Adrenal gland (tissue), 12 donors: Measurements from ENCODE around the gene DIPK2A. TPM values are rescaled to one million over a fixed set of nuclear protein-coding genes. Genes with fewer than 3 reads are reported as not detected.

Source experiments
- DNase-seq, 7 donors: peaks; one replicate each; pipeline ENCODE4 v3.0.0-alpha.2; 2019 to 2020
- H3K27ac ChIP-seq, 5 donors: fragments of 200-600 bp; sonication (generic) in 4 of 5; 1 replicate in 3 of 5; 2 replicates in 2 of 5; pipeline versions ENCODE4 v1.5.1 to v1.8.0; 2016 to 2020; ENCODE audit warnings: mild to moderate bottlenecking in 1 of 5
- H3K27me3 ChIP-seq: fragments of 200-600 bp; 2 replicates; pipeline ENCODE4 v1.8.0; 2021
- H3K36me3 ChIP-seq, 2 donors: fragments of 200-600 bp; replicated peaks in 1 of 2; 1 replicate in 1 of 2; 2 replicates in 1 of 2; pipeline versions ENCODE4 v1.5.1 to v1.8.0; 2018 to 2022
- H3K4me1 ChIP-seq, 2 donors: fragments of 200-600 bp; replicated peaks in 1 of 2; 1 replicate in 1 of 2; 2 replicates in 1 of 2; pipeline versions ENCODE4 v1.5.1 to v1.8.0; 2018 to 2021
- H3K4me3 ChIP-seq, 4 donors: fragments of 200-600 bp; sonication (generic) in 3 of 4; one replicate each; pipeline ENCODE4 v1.5.1; 2016 to 2018
- H3K9me3 ChIP-seq, 3 donors: fragments of 200-600 bp; sonication (generic) in 1 of 3; replicated peaks in 1 of 3; 1 replicate in 2 of 3; 2 replicates in 1 of 3; pipeline versions ENCODE4 v1.5.1 to v1.8.0; 2016 to 2021
- CTCF ChIP-seq, 6 experiments: fragments of 450-650 bp in 4 of 6; fragments of 200-600 bp in 2 of 6; sonication (generic) in 1 of 6; IDR thresholded peaks; 1 replicate in 5 of 6; 2 replicates in 1 of 6; pipeline versions ENCODE4 v1.5.1 to v1.8.0; 2016 to 2021; ENCODE audit warnings: antibody characterized with exemption in 6 of 6, mild to moderate bottlenecking in 2 of 6, moderate library complexity in 1 of 6
- POLR2A ChIP-seq, 2 donors: fragments of 450-650 bp; IDR thresholded peaks; one replicate each; pipeline ENCODE4 v1.6.1; 2017; ENCODE audit warnings: antibody characterized with exemption in 2 of 2, mild to moderate bottlenecking in 2 of 2, moderate library complexity in 1 of 2
- WGBS, 4 donors: extraction: QIAGEN DNeasy Blood & Tissue Kit in 2 of 4; methylation state at CpG; one replicate each; pipeline versions ENCODE4 v1.1.5 to v1.1.7; 2013 to 2017; 5-methylcytosine and 5-hydroxymethylcytosine counted together
- intact Hi-C, 2 donors: fragments of 100-400 bp; cut with DNase I; formaldehyde crosslinking; loops; one replicate each; pipeline versions ENCODE4 v1.14.1 to v1.15.0; 2022 to 2023
- polyA plus RNA-seq, 3 donors: library from polyadenylated mRNA; stranded (reverse); fragments of 200-250 nt in 2 of 3; fragments of 350-450 nt in 1 of 3; fragmentation: Illumina TruSeq in 1 of 3; extraction: RNeasy Lipid Tissue Mini Kit (QIAGEN cat#74804) in 1 of 3; gene quantifications; one replicate each; pipeline ENCODE4 v1.2.3, GENCODE V29; 2013 to 2014
- total RNA-seq, 9 donors: library from RNA; depleted of rRNA in 4 of 9; stranded (reverse); fragments of >200 nt in 4 of 9; fragments of 120-200 nt in 1 of 9; fragmentation: NEBNext Ultra II Directional in 1 of 9; extraction: Animal tissue kit (Norgen Biotek cat#: 25700) in 1 of 9; gene quantifications; one replicate each; pipeline versions ENCODE4 v1.1.0 to v1.2.4, GENCODE V29; 2013 to 2023
- donor health status: healthy with polysubstance abuse.
- donor health status: Bipolar disorder and iron deficiency.
- donor health status: DM: yes; HTN: yes; CAD: no.
- donor health status: DM: no; HTN: no; CAD: no.
- donor health status: DM: no; HTN: no; CAD: no.
- donor health status: DM: yes; HTN: yes; CAD: no.

Gene DIPK2A
- total and polyA plus RNA-seq, 12 donors = 2.5 to 43.7 (median 19.3) TPM

- DNase-seq = no peak
- TF ChIP-seq POLR2A (IDR thresholded peaks at IDR 0.05) = no peak
- TF ChIP-seq CTCF (IDR thresholded peaks at IDR 0.05) = no peak
- Histone ChIP-seq H3K27ac (no peak overlapping the region), H3K27me3 (no peaks in the 10 kb centered on the region), H3K4me3 (no peak overlapping the region), H3K9me3 (no peaks in the 10 kb centered on the region), H3K36me3 (no peaks in the 10 kb centered on the region), H3K4me1 (no peaks in the 10 kb centered on the region)
- intact Hi-C loops = no loop called here
- 83 to 93% (median 89%) methylated on average over 4 of the region's 4 CpGs for whole genome bisulfite sequencing, 4 donors
These were observed 38.7 kb downstream of the DIPK2A start for GRCh38 chr3:144010371-144010770.

GRCh38 chr3:144011251-144011799 is 39.7 kb downstream of the DIPK2A start:
- no peaks in the 10 kb centered on the region for H3K27me3 ChIP-seq
- no peak overlapping the region for H3K4me3 ChIP-seq
- no peak for DNase-seq
- H3K36me3 ChIP-seq = no peaks in the 10 kb centered on the region
- no peaks in the 10 kb centered on the region for H3K4me1 ChIP-seq
- TF ChIP-seq CTCF (IDR thresholded peaks at IDR 0.05) (no peak), POLR2A (IDR thresholded peaks at IDR 0.05) (no peak)
- H3K9me3 ChIP-seq = no peaks in the 10 kb centered on the region
- intact Hi-C loops = no loop called here
- WGBS, 4 donors = 90 to 93% (median 92%) methylated on average over 3 of the region's 3 CpGs
- no peak overlapping the region for H3K27ac ChIP-seq

GRCh38 chr3:144015133-144015532 is 43.5 kb downstream of the DIPK2A start:
- H3K27me3 ChIP-seq = no peaks in the 10 kb centered on the region
- 88 to 98% (median 90%) methylated on average over 3 of the region's 3 CpGs for WGBS, 4 donors
- no peak overlapping the region for H3K27ac ChIP-seq
- TF ChIP-seq POLR2A (IDR thresholded peaks at IDR 0.05) (no peak), CTCF (IDR thresholded peaks at IDR 0.05) (no peak)
- no peaks in the 10 kb centered on the region for H3K36me3 ChIP-seq
- H3K4me3 ChIP-seq = no peak overlapping the region
- no peaks in the 10 kb centered on the region for H3K9me3 ChIP-seq
- H3K4me1 ChIP-seq = no peaks in the 10 kb centered on the region
- intact Hi-C loops = no loop called here
- no peak for DNase-seq

GRCh38 chr3:144018776-144019175 is 47.2 kb downstream of the DIPK2A start:
- Histone ChIP-seq H3K27me3 (no peaks in the 10 kb centered on the region), H3K4me3 (no peak overlapping the region), H3K27ac (no peak overlapping the region), H3K36me3 (no peaks in the 10 kb centered on the region), H3K9me3 (no peaks in the 10 kb centered on the region), H3K4me1 (no peaks in the 10 kb centered on the region)
- intact Hi-C loops = no loop called here
- 56 to 85% (median 71%) methylated on average over 1 of the region's 1 CpG for WGBS, 4 donors
- TF ChIP-seq POLR2A (IDR thresholded peaks at IDR 0.05) (no peak), CTCF (IDR thresholded peaks at IDR 0.05) (no peak)
- DNase-seq = peak in 6 of 7 donors; percentile 18 to 58 (median 38)

Other genes with a start within 250 kb of the DIPK2A start
- gene SLC9A9, start 123.4 kb upstream of the DIPK2A start, total RNA-seq = 10 to 100 TPM; 10.9 to 23.7 (median 19.2) TPM
- 10 to 100 TPM in 1 of 3 donors, 1 to 10 TPM in 2; 4.2 to 11.1 (median 6.2) TPM for gene SLC9A9, start 123.4 kb upstream of the DIPK2A start, polyA plus RNA-seq